Astrocyte of the cerebellum (primary cell): Measurements from ENCODE around the gene UBAC2.

ENCODE experiments used
- DNase-seq: peaks from one replicate; pipeline ENCODE4 v3.0.0-alpha.2; 2011; ENCODE audit warnings: low read depth
- H3K4me3 ChIP-seq: 2 replicates; pipeline ENCODE4 v1.5.1; 2011; ENCODE audit warnings: mild to moderate bottlenecking, low read depth, low read length, moderate library complexity
- CTCF ChIP-seq: IDR thresholded peaks from 2 replicates; pipeline ENCODE4 v1.5.1; 2012; ENCODE audit warnings: low read length, low read depth, moderate library complexity, mild to moderate bottlenecking; ENCODE audit errors: missing control alignments
- in situ Hi-C: cut with HindIII; loops from 2 replicates; pipeline ENCODE4 v1.10.0; 2017; ENCODE audit warnings: low sequenced_read_pairs

UBAC2 gene

GRCh38 chr13:99418103-99418842, 217.6 kb downstream of the UBAC2 start:
- DNase-seq, result no peak
- no peak for TF ChIP-seq CTCF
- in situ Hi-C loops, result no loop called here
- no peak overlapping the region for H3K4me3 ChIP-seq

GRCh38 chr13:99418843-99419140, 218.1 kb downstream of the UBAC2 start:
- no peak overlapping the region for H3K4me3 ChIP-seq
- no peak for DNase-seq
- in situ Hi-C loops, result no loop called here
- TF ChIP-seq CTCF, result no peak

- H3K4me3 ChIP-seq, result no peak overlapping the region
- in situ Hi-C loops, result no loop called here
- no peak for TF ChIP-seq CTCF
- no peak for DNase-seq
Measured at GRCh38 chr13:99419591-99420243, 219.1 kb downstream of the UBAC2 start.

- in situ Hi-C loops, result no loop called here
- DNase-seq, result no peak
- H3K4me3 ChIP-seq, result no peak overlapping the region
- no peak for TF ChIP-seq CTCF
Measured at GRCh38 chr13:99421271-99421670, 220.6 kb downstream of the UBAC2 start.

GRCh38 chr13:99421758-99422585, 221.3 kb downstream of the UBAC2 start:
- H3K4me3 ChIP-seq, result no peak overlapping the region
- no peak for DNase-seq
- TF ChIP-seq CTCF, result no peak
- in situ Hi-C loops, result no loop called here

- no peak for TF ChIP-seq CTCF
- in situ Hi-C loops, result no loop called here
- no peak overlapping the region for H3K4me3 ChIP-seq
- no peak for DNase-seq
Measured at GRCh38 chr13:99422586-99423220, 222.0 kb downstream of the UBAC2 start.
